Keratinocyte (primary cell): ENCODE measurements around the gene DOK5.

Experiments
- EZH2 ChIP-seq: IDR thresholded peaks from one replicate; pipeline ENCODE4 v1.6.1; 2012; ENCODE audit warnings: inconsistent platforms, mild to moderate bottlenecking, low read length, moderate library complexity
- TF ChIP-seq, protein P1 (sequence below), 3 experiments: IDR thresholded peaks in 1 of 3; conservative IDR thresholded peaks in 1 of 3; optimal IDR thresholded peaks in 1 of 3; 2 replicates in 2 of 3; 3 replicates in 1 of 3; pipeline versions ENCODE3 to v1.5.1; 2011; ENCODE audit warnings: low read length in 3 of 3, mild to moderate bottlenecking in 3 of 3, moderate library complexity in 2 of 3, control low read depth in 1 of 3, inconsistent platforms in 1 of 3; ENCODE audit not compliant: insufficient read depth in 2 of 3; ENCODE audit errors: extremely low read depth in 1 of 3

DNA sequence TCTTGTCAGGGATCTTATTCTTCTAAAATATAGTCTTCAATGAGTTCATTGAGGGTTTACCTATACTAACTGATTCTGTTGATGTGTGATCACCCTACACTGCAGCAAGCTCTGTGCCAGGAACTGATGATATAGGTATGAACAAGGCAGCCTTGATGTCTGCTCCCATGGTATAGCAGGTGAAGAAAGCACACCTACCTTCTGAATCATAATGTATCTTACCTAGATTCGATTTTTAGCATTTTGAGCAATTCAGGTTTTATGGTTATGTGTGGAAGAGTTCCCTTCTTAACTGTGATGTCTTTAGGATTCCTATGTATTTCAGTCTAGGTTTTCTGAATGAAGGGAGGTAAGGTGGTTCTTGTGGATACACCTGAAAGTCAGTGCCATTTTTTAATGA lies 223.0 kb downstream of the DOK5 start:
- TF ChIP-seq, protein P1, sequence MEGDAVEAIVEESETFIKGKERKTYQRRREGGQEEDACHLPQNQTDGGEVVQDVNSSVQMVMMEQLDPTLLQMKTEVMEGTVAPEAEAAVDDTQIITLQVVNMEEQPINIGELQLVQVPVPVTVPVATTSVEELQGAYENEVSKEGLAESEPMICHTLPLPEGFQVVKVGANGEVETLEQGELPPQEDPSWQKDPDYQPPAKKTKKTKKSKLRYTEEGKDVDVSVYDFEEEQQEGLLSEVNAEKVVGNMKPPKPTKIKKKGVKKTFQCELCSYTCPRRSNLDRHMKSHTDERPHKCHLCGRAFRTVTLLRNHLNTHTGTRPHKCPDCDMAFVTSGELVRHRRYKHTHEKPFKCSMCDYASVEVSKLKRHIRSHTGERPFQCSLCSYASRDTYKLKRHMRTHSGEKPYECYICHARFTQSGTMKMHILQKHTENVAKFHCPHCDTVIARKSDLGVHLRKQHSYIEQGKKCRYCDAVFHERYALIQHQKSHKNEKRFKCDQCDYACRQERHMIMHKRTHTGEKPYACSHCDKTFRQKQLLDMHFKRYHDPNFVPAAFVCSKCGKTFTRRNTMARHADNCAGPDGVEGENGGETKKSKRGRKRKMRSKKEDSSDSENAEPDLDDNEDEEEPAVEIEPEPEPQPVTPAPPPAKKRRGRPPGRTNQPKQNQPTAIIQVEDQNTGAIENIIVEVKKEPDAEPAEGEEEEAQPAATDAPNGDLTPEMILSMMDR (optimal IDR thresholded peaks at IDR 0.05 in 1 of 3, IDR thresholded peaks at IDR 0.05 in 1 of 3, conservative IDR thresholded peaks at IDR 0.05 in 1 of 3; ENCODE audit: extremely low read depth in 1 of 3, insufficient read depth in 2 of 3, low read length in 3 of 3) = no peak
- TF ChIP-seq EZH2 = no peak
